ENCODE data around the gene TCTN3.

- TF ChIP-seq CTCF (optimal IDR thresholded peaks at IDR 0.05 in 1 of 3, IDR thresholded peaks at IDR 0.05 in 1 of 3, conservative IDR thresholded peaks at IDR 0.05 in 1 of 3; ENCODE audit: extremely low read depth in 1 of 3, insufficient read depth in 2 of 3, low read length in 3 of 3): no peak
- TF ChIP-seq EZH2 (IDR thresholded peaks at IDR 0.05; ENCODE audit: low read length): no peak
These were observed 52.8 kb downstream of the TCTN3 start for GRCh38 chr10:95640891-95641315.

All from keratinocyte (primary cell).